ENCODE measurements around the gene AP3B2.

The AP3B2 gene

DNA sequence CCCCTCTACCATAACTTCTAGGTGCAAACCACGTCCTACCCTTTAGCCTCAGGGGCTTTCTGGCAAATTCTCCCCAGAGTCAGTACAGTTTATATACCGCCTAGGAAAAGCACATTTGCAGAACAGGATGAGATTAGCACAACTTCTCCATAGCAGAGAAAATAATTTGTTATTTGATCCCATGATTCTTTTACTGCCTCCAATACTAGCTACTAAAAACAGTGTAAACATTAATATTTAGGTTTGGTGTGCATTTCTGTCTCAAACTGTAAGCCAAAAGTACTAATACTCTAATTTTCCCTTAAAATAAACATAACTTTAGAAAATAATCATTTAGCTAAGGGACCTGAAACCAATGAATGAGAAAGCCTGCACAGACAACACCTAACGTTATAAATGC, 67.0 kb downstream of the AP3B2 start:
- no peak for DNase-seq (ENCODE audit: extremely low read depth, low read depth)

DNA sequence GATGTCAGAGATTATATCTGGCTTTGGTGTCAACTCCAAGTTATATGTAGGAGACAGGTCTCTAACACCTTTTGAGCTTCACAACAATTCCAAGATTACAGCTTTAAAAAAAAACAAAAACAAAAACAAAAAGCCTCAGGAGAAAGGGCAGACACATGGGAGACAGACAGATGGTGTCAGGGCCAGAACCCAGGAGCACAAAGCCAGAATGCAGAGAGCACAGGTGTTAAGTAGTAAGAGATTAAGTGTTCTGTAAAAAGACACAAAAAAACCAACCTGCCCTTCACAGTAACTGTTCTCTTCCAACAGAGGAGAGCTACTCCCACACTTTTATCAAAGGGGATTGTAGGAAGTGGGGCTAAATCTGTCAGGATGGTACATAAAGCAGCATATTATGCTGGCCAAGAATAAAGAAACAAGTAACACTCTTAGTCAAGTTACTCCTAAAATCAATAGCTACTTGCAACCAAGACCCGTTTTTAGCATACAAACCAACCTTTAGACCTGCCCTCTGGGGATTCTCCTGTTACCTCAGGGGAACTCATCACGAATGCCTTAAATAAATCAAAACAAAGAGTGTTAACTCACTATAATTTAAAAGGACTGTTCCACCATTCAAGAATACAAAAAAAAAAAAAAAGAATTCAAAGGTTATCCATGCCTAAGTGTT, 68.4 kb downstream of the AP3B2 start:
- DNase-seq (ENCODE audit: extremely low read depth, low read depth), result no peak

More for the DNA sequence above, 67.0 kb downstream of the AP3B2 start:
- TF ChIP-seq CTCF (IDR thresholded peaks at IDR 0.05; ENCODE audit: low read depth, low read length), result no peak

GRCh38 chr15:82640672-82641071, 69.0 kb downstream of the AP3B2 start:
- no peak for TF ChIP-seq CTCF (IDR thresholded peaks at IDR 0.05; ENCODE audit: low read depth, low read length)
- no peak for DNase-seq (ENCODE audit: extremely low read depth, low read depth)

More for the DNA sequence above, 68.4 kb downstream of the AP3B2 start:
- TF ChIP-seq CTCF (IDR thresholded peaks at IDR 0.05; ENCODE audit: low read depth, low read length), result no peak

- no peak for TF ChIP-seq CTCF (IDR thresholded peaks at IDR 0.05; ENCODE audit: low read depth, low read length)
- DNase-seq (ENCODE audit: extremely low read depth, low read depth), result no peak
These were observed 73.9 kb downstream of the AP3B2 start for GRCh38 chr15:82635798-82636197.

DNA sequence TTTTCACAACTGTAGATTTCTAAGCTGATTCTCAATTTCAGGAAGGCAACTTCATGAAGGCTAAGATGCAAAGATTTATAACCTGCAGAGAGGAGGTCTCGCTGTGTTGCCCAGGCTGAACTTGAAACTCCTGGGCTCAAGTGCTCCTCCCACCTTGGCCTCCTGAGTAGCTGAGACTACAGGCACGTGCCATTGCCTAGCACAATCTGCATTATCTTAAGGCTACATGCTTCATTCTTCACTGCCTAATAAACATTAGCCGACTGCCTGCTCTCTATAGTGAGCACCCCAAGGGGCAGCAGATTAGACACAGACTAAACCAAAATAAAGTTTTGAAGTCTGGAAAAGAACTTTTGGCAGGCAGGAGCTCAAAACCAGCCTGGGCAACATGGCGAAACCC, 79.6 kb downstream of the AP3B2 start:
- TF ChIP-seq CTCF (IDR thresholded peaks at IDR 0.05; ENCODE audit: low read depth, low read length), result no peak
- no peak for DNase-seq (ENCODE audit: extremely low read depth, low read depth)

- no peak for TF ChIP-seq CTCF (IDR thresholded peaks at IDR 0.05; ENCODE audit: low read depth, low read length)
- DNase-seq (ENCODE audit: extremely low read depth, low read depth), result no peak
These were observed 84.5 kb downstream of the AP3B2 start for GRCh38 chr15:82625136-82625535.

DNA sequence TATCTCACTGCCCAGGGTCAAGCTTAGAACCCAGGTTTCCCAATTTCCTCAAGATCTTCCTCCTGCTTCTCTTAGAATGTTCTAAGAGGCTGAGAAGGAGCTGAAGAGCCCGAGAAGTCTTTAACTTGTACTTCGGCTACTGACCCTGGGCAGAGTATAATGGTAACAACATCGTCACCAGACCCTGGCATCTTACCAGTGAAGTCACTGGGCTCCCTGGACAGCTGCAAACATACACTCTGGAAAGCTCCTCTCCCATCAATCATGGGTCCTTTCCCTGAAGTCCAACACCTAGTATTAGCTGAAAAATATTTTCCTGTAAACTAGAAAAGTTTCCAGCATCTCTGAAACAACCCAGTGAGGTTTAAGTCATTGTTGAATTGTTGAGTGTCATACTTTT, 85.2 kb downstream of the AP3B2 start:
- DNase-seq (ENCODE audit: extremely low read depth, low read depth), result no peak
- TF ChIP-seq CTCF (IDR thresholded peaks at IDR 0.05; ENCODE audit: low read depth, low read length), result no peak

Measured in AG09319 (cell line).